ENCODE measurements around the gene RAB11FIP4.

DNA sequence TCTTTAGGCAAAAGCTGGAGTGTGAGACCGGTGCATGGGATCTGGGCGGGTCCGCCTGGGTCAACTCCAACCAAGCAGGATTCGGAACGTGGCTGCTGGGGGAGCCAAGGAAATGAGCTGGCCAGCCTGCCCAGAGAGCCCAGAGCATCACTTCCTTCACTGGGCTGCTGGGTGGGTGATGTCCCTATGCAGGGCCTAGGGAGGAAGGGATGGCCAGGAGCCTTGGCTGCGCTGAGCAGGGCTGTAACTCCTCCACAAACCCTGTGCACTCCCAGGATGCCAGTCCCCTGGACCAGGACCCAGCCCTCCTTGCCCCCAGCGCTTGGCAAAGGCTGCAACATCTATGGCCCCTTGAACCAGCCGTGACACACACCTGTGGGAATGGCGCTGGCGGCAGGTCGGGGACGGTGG lies 138.4 kb downstream of the RAB11FIP4 start:
- TF ChIP-seq CTCF (conservative IDR thresholded peaks at IDR 0.05 in 1 of 2, IDR thresholded peaks at IDR 0.05 in 1 of 2; ENCODE audit: low read depth in 1 of 2, low read length in 2 of 2) (no peak), EZH2 (IDR thresholded peaks at IDR 0.05; ENCODE audit: low read length, missing control alignments) (no peak)
